Liver (tissue), 9 donors: ENCODE results near the gene GATA3. TPM values are rescaled to one million over a fixed set of nuclear protein-coding genes. Genes with fewer than 3 reads are reported as not detected.

ENCODE experiments used
- DNase-seq: peaks from one replicate; pipeline ENCODE4 v3.0.0-alpha.2; 2017; ENCODE audit warnings: low spot score
- H3K27ac ChIP-seq, 2 donors: one replicate each; pipeline ENCODE4 v1.7.0; 2013; ENCODE audit warnings: inconsistent platforms in 2 of 2, low read length in 2 of 2, control low read depth in 1 of 2, low read depth in 1 of 2, mild to moderate bottlenecking in 1 of 2
- H3K27me3 ChIP-seq, 4 donors: one replicate each; pipeline versions ENCODE4 v1.6.1 to v1.7.0; 2013; ENCODE audit warnings: low read length in 3 of 4, inconsistent platforms in 1 of 4, mild to moderate bottlenecking in 1 of 4, moderate library complexity in 1 of 4; ENCODE audit not compliant: control insufficient read depth in 4 of 4, insufficient read depth in 4 of 4
- H3K36me3 ChIP-seq, 4 donors: one replicate each; pipeline versions ENCODE4 v1.6.1 to v1.7.0; 2013; ENCODE audit warnings: low read length in 3 of 4, mild to moderate bottlenecking in 3 of 4, low read depth in 1 of 4, moderate library complexity in 1 of 4; ENCODE audit not compliant: control insufficient read depth in 4 of 4, insufficient read depth in 3 of 4
- H3K4me1 ChIP-seq, 4 donors: one replicate each; pipeline versions ENCODE4 v1.6.1 to v1.7.0; 2013; ENCODE audit warnings: low read length in 3 of 4, mild to moderate bottlenecking in 3 of 4, moderate library complexity in 1 of 4; ENCODE audit not compliant: control insufficient read depth in 4 of 4, insufficient read depth in 4 of 4
- H3K4me3 ChIP-seq, 3 donors: one replicate each; pipeline versions ENCODE4 v1.6.1 to v1.7.0; 2013; ENCODE audit warnings: low read length in 3 of 3, control low read depth in 1 of 3, low read depth in 1 of 3, mild to moderate bottlenecking in 1 of 3
- H3K9ac ChIP-seq, 2 donors: one replicate each; pipeline ENCODE4 v1.7.0; 2013; ENCODE audit warnings: low read length in 2 of 2, mild to moderate bottlenecking in 2 of 2, moderate library complexity in 2 of 2, control low read depth in 1 of 2, low read depth in 1 of 2
- H3K9me3 ChIP-seq, 4 donors: one replicate each; pipeline versions ENCODE4 v1.6.1 to v1.7.0; 2013; ENCODE audit warnings: low read length in 3 of 4; ENCODE audit not compliant: control insufficient read depth in 4 of 4
- EGR1 ChIP-seq, 2 donors: IDR thresholded peaks; 2 replicates each; pipeline ENCODE4 v1.6.1; 2016 to 2018; ENCODE audit warnings: antibody characterized with exemption in 2 of 2, low read depth in 2 of 2
- FOXA1 ChIP-seq: IDR thresholded peaks from 2 replicates; pipeline ENCODE4 v1.6.1; 2016; ENCODE audit warnings: antibody characterized with exemption
- FOXA2 ChIP-seq: IDR thresholded peaks from 2 replicates; pipeline ENCODE4 v1.6.1; 2016; ENCODE audit warnings: antibody characterized with exemption
- GABPA ChIP-seq, 2 donors: IDR thresholded peaks in 1 of 2; conservative IDR thresholded peaks in 1 of 2; 2 replicates each; pipeline ENCODE4 v1.6.1; 2016; ENCODE audit warnings: antibody characterized with exemption in 2 of 2, mild to moderate bottlenecking in 1 of 2, moderate library complexity in 1 of 2
- HNF4A ChIP-seq, 2 donors: conservative IDR thresholded peaks; 2 replicates each; pipeline ENCODE4 v1.6.1; 2016; ENCODE audit warnings: antibody characterized with exemption in 2 of 2, mild to moderate bottlenecking in 2 of 2
- HNF4G ChIP-seq: IDR thresholded peaks from 2 replicates; pipeline ENCODE4 v1.6.1; 2016; ENCODE audit warnings: antibody characterized with exemption
- JUND ChIP-seq, 2 donors: IDR thresholded peaks; 2 replicates each; pipeline ENCODE4 v1.6.1; 2016; ENCODE audit warnings: antibody characterized with exemption in 2 of 2
- NR2F2 ChIP-seq: IDR thresholded peaks from 2 replicates; pipeline ENCODE4 v1.6.1; 2016; ENCODE audit warnings: antibody characterized with exemption
- RAD21 ChIP-seq, 2 donors: IDR thresholded peaks; 2 replicates each; pipeline ENCODE4 v1.6.1; 2016; ENCODE audit warnings: antibody characterized with exemption in 2 of 2, mild to moderate bottlenecking in 2 of 2
- RXRA ChIP-seq, 2 donors: IDR thresholded peaks; 2 replicates each; pipeline ENCODE4 v1.6.1; 2017 to 2018; ENCODE audit warnings: antibody characterized with exemption in 2 of 2, mild to moderate bottlenecking in 1 of 2
- SP1 ChIP-seq: IDR thresholded peaks from 2 replicates; pipeline ENCODE4 v1.6.1; 2018; ENCODE audit warnings: antibody characterized with exemption, mild to moderate bottlenecking
- TAF1 ChIP-seq: conservative IDR thresholded peaks from 2 replicates; pipeline ENCODE4 v1.6.1; 2016; ENCODE audit warnings: antibody characterized with exemption, mild to moderate bottlenecking
- YY1 ChIP-seq: IDR thresholded peaks from 2 replicates; pipeline ENCODE4 v1.6.1; 2016; ENCODE audit warnings: antibody characterized with exemption, mild to moderate bottlenecking
- WGBS: extraction: QIAGEN DNeasy Blood & Tissue Kit; methylation state at CpG from one replicate; pipeline ENCODE4 v1.1.7; 2013; 5-methylcytosine and 5-hydroxymethylcytosine counted together
- polyA plus RNA-seq, 2 donors: library from polyadenylated mRNA; stranded (reverse) in 1 of 2; unstranded in 1 of 2; fragments of 200-250 nt in 1 of 2; fragments of >200 nt in 1 of 2; fragmentation: Nextera tagmentation in 1 of 2; extraction: Ambion mirVana in 1 of 2; gene quantifications; one replicate each; pipeline versions ENCODE4 v1.2.1 to v1.2.3, GENCODE V29; 2013 to 2015
- total RNA-seq, 2 donors: library from RNA; depleted of rRNA; stranded (reverse); fragments of >200 nt; gene quantifications; one replicate each; pipeline ENCODE4 v1.2.3, GENCODE V29; 2014
- TF ChIP-seq, protein P1 (sequence below): IDR thresholded peaks from 2 replicates; pipeline ENCODE4 v1.6.1; 2016; ENCODE audit warnings: antibody characterized with exemption
- TF ChIP-seq, protein P2 (sequence below): fragments of 150-350 bp; IDR thresholded peaks from 2 replicates; pipeline ENCODE4 v1.5.1; 2017; ENCODE audit warnings: improper control_type of control experiment, low read depth, low read length; ENCODE audit not compliant: missing input control
- TF ChIP-seq, protein P3 (sequence below): IDR thresholded peaks from 2 replicates; pipeline ENCODE4 v1.6.1; 2016; ENCODE audit warnings: antibody characterized with exemption
- TF ChIP-seq, protein P4 (sequence below): IDR thresholded peaks from 2 replicates; pipeline ENCODE4 v1.6.1; 2016; ENCODE audit warnings: antibody characterized with exemption, mild to moderate bottlenecking
- TF ChIP-seq, protein P5 (sequence below): IDR thresholded peaks from 2 replicates; pipeline ENCODE4 v1.6.1; 2016; ENCODE audit warnings: antibody characterized with exemption
- donor health status: healthy.
- donor health status: healthy.
- donor health status: healthy.
- donor health status: healthy.
- donor health status: healthy.

Gene GATA3
- total and polyA plus RNA-seq, 4 donors, result 0.08 to 0.51 (median 0.21) TPM

DNA sequence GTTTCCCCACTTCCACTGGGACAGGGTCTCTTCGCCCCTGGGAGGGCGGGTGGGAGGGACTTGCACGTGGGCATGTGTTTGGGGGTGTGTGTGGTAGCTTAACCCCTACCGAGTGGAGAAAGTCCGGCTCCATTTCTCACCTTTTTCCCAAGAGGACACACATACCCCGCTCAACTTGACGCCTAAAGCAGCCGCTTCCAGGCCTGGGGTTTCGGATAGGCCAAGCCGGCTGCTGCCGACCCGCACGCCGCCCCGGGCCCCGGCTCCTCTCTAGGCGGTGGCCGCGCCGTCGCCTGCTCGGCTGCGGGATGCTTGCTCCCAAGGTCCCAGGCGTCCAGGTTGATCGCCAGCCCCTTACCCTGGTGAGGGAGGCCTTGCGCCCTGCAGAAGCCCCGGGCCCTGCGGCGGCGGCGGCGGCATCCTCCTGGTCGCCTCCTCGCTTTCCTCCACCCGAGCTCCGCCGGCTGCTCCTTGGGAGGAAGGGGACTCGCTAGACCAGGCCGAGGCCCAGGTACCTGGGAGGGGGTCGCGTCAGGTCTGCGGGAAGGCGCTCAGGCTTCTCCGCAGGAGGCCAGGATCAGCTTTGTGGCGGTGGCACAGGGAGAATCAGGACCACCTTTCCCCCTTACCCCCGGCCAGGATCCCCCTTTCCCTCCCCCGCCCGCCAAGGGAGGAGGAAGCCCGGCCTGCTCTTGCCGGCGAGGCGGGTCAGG, 3.2 kb upstream of the GATA3 start:
- no peak for DNase-seq
- TF ChIP-seq JUND (IDR thresholded peaks at IDR 0.05) (no peak), EGR1 (IDR thresholded peaks at IDR 0.05; ENCODE audit: low read depth in 2 of 2) (no peak), YY1 (no peak), FOXA2 (no peak)
- TF ChIP-seq, protein P1, sequence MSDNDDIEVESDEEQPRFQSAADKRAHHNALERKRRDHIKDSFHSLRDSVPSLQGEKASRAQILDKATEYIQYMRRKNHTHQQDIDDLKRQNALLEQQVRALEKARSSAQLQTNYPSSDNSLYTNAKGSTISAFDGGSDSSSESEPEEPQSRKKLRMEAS, result no peak
- TF ChIP-seq, protein P2, sequence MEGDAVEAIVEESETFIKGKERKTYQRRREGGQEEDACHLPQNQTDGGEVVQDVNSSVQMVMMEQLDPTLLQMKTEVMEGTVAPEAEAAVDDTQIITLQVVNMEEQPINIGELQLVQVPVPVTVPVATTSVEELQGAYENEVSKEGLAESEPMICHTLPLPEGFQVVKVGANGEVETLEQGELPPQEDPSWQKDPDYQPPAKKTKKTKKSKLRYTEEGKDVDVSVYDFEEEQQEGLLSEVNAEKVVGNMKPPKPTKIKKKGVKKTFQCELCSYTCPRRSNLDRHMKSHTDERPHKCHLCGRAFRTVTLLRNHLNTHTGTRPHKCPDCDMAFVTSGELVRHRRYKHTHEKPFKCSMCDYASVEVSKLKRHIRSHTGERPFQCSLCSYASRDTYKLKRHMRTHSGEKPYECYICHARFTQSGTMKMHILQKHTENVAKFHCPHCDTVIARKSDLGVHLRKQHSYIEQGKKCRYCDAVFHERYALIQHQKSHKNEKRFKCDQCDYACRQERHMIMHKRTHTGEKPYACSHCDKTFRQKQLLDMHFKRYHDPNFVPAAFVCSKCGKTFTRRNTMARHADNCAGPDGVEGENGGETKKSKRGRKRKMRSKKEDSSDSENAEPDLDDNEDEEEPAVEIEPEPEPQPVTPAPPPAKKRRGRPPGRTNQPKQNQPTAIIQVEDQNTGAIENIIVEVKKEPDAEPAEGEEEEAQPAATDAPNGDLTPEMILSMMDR, result no peak
- peaks cover 25 to 60% (median 34%) of the 10 kb centered on the region in 4 donors for H3K4me1 ChIP-seq
- peaks cover 6 to 18% (median 13%) of the 10 kb centered on the region in 4 donors for H3K27me3 ChIP-seq
- H3K9ac ChIP-seq, result no peak overlapping the region
- H3K4me3 ChIP-seq, result peak overlapping the region in 1 of 3 donors; percentile 53
- H3K9me3 ChIP-seq, result no peaks in the 10 kb centered on the region
- 24% methylated on average over 52 of the region's 52 CpGs for WGBS
- H3K27ac ChIP-seq, result no peak overlapping the region
- H3K36me3 ChIP-seq, result no peaks in the 10 kb centered on the region

DNA sequence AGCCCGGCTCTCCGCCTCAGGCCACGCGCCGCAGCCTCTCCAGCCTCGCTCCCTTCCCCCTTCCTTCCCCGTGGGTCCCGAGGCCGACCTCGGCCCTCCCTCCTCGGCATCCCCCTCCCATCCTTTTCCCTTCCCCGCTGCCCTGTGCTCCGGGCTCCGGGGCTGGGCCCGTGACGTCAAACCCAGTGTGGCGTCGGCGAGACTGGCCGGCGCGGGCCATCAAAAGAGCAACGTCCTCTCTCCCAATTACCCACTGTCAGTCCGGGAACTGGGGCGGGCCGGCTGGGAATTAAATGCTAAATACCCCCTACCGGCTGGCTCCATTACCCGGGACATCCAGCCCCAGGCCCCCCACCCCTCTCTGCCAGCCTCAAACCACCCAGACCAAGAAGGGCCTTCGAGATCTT, 2.6 kb upstream of the GATA3 start:
- peaks cover 5 to 17% (median 9%) of the 10 kb centered on the region in 4 donors for H3K27me3 ChIP-seq
- H3K9ac ChIP-seq, result no peak overlapping the region
- no peaks in the 10 kb centered on the region for H3K36me3 ChIP-seq
- peaks cover 25 to 60% (median 34%) of the 10 kb centered on the region in 4 donors for H3K4me1 ChIP-seq
- no peak for DNase-seq
- 9% methylated on average over 29 of the region's 29 CpGs for WGBS
- no peak overlapping the region for H3K4me3 ChIP-seq
- no peaks in the 10 kb centered on the region for H3K9me3 ChIP-seq
- TF ChIP-seq NR2F2, result no peak
- no peak for TF ChIP-seq RXRA (IDR thresholded peaks at IDR 0.05)
- TF ChIP-seq JUND (IDR thresholded peaks at IDR 0.05), result no peak
- no peak for TF ChIP-seq RAD21 (IDR thresholded peaks at IDR 0.05)
- no peak for TF ChIP-seq YY1
- TF ChIP-seq, protein P3, sequence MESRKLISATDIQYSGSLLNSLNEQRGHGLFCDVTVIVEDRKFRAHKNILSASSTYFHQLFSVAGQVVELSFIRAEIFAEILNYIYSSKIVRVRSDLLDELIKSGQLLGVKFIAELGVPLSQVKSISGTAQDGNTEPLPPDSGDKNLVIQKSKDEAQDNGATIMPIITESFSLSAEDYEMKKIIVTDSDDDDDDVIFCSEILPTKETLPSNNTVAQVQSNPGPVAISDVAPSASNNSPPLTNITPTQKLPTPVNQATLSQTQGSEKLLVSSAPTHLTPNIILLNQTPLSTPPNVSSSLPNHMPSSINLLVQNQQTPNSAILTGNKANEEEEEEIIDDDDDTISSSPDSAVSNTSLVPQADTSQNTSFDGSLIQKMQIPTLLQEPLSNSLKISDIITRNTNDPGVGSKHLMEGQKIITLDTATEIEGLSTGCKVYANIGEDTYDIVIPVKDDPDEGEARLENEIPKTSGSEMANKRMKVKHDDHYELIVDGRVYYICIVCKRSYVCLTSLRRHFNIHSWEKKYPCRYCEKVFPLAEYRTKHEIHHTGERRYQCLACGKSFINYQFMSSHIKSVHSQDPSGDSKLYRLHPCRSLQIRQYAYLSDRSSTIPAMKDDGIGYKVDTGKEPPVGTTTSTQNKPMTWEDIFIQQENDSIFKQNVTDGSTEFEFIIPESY, result no peak
- no peak for TF ChIP-seq HNF4A (conservative IDR thresholded peaks at IDR 0.05)
- TF ChIP-seq SP1, result no peak
- TF ChIP-seq, protein P4, sequence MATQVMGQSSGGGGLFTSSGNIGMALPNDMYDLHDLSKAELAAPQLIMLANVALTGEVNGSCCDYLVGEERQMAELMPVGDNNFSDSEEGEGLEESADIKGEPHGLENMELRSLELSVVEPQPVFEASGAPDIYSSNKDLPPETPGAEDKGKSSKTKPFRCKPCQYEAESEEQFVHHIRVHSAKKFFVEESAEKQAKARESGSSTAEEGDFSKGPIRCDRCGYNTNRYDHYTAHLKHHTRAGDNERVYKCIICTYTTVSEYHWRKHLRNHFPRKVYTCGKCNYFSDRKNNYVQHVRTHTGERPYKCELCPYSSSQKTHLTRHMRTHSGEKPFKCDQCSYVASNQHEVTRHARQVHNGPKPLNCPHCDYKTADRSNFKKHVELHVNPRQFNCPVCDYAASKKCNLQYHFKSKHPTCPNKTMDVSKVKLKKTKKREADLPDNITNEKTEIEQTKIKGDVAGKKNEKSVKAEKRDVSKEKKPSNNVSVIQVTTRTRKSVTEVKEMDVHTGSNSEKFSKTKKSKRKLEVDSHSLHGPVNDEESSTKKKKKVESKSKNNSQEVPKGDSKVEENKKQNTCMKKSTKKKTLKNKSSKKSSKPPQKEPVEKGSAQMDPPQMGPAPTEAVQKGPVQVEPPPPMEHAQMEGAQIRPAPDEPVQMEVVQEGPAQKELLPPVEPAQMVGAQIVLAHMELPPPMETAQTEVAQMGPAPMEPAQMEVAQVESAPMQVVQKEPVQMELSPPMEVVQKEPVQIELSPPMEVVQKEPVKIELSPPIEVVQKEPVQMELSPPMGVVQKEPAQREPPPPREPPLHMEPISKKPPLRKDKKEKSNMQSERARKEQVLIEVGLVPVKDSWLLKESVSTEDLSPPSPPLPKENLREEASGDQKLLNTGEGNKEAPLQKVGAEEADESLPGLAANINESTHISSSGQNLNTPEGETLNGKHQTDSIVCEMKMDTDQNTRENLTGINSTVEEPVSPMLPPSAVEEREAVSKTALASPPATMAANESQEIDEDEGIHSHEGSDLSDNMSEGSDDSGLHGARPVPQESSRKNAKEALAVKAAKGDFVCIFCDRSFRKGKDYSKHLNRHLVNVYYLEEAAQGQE, result no peak
- TF ChIP-seq GABPA (IDR thresholded peaks at IDR 0.05 in 1 of 2, conservative IDR thresholded peaks at IDR 0.05 in 1 of 2), result no peak
- TF ChIP-seq FOXA1, result no peak
- TF ChIP-seq FOXA2, result no peak
- TF ChIP-seq HNF4G, result no peak
- no peak for TF ChIP-seq EGR1 (IDR thresholded peaks at IDR 0.05; ENCODE audit: low read depth in 2 of 2)
- TF ChIP-seq, protein P5, sequence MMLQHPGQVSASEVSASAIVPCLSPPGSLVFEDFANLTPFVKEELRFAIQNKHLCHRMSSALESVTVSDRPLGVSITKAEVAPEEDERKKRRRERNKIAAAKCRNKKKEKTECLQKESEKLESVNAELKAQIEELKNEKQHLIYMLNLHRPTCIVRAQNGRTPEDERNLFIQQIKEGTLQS, result no peak
- TF ChIP-seq, protein P1, result no peak
- no peak for TF ChIP-seq TAF1
- TF ChIP-seq, protein P2, result no peak
- H3K27ac ChIP-seq, result no peak overlapping the region
